HEK293T (cell line): ENCODE results near the gene SORBS2.
"Not testable (repeated sequence)": the region's sequence is repeated elsewhere in the genome, so short reads cannot be mapped to it uniquely, and the experiment has no call there.

Experiments
- ARNT ChIP-seq: fragments of 450-650 bp; IDR thresholded peaks from 2 replicates; pipeline ENCODE4 v1.6.1; 2017; ENCODE audit warnings: mild to moderate bottlenecking
- BHLHE40 ChIP-seq: fragments of 450-650 bp; IDR thresholded peaks from 2 replicates; pipeline ENCODE4 v1.6.1; 2016; ENCODE audit warnings: mild to moderate bottlenecking, moderate library complexity, borderline replicate concordance
- ELF4 ChIP-seq: fragments of 450-650 bp; IDR thresholded peaks from 2 replicates; pipeline ENCODE4 v1.6.1; 2017; ENCODE audit warnings: antibody characterized with exemption
- FOXA1 ChIP-seq: fragments of 450-650 bp; IDR thresholded peaks from 2 replicates; pipeline ENCODE4 v1.6.1; 2016; ENCODE audit warnings: mild to moderate bottlenecking
- FOXK2 ChIP-seq: fragments of 450-650 bp; IDR thresholded peaks from 2 replicates; pipeline ENCODE4 v1.6.1; 2016; ENCODE audit warnings: mild to moderate bottlenecking
- HDGF ChIP-seq: fragments of 450-650 bp; IDR thresholded peaks from 2 replicates; pipeline ENCODE4 v1.6.1; 2017; ENCODE audit warnings: antibody characterized with exemption, borderline replicate concordance
- PKNOX1 ChIP-seq: fragments of 450-650 bp; IDR thresholded peaks from 2 replicates; pipeline ENCODE4 v1.6.1; 2016
- SP1 ChIP-seq: fragments of 450-650 bp; IDR thresholded peaks from 2 replicates; pipeline ENCODE4 v1.6.1; 2017
- TARDBP ChIP-seq: fragments of 450-650 bp; IDR thresholded peaks from 2 replicates; pipeline ENCODE4 v1.6.1; 2016

GRCh38 chr4:185714524-185714923 is 97.5 kb downstream of the SORBS2 start:
- not testable (repeated sequence) for TF ChIP-seq BHLHE40, SP1, TARDBP, FOXA1, ELF4, ARNT, HDGF, PKNOX1, FOXK2
